PC-9 (cell line): ENCODE results near the gene SMARCC2.

Source experiments
- CTCF ChIP-seq: fragments of 200-600 bp; sonication (generic); conservative IDR thresholded peaks from 2 replicates; pipeline ENCODE4 v1.6.1; 2017; ENCODE audit warnings: mixed run types, antibody characterized with exemption, mild to moderate bottlenecking, moderate library complexity
- EZH2 ChIP-seq: fragments of 200-600 bp; sonication (generic); IDR thresholded peaks from 2 replicates; pipeline ENCODE4 v1.8.0; 2017; ENCODE audit warnings: antibody characterized with exemption, low read depth

GRCh38 chr12:56160193-56160763 is 29.0 kb downstream of the SMARCC2 start:
- TF ChIP-seq CTCF (no peak), EZH2 (no peak)
